Measurements from ENCODE around the gene MOB1B.
A peak's percentile ranks its signal among the peaks of the same experiment; 100 is the strongest.

The MOB1B gene

GRCh38 chr4:70915036-70915815, 13.1 kb downstream of the MOB1B start:
- DNase-seq: no peak

- no peak for DNase-seq
Measured at GRCh38 chr4:70915874-70916559, 13.8 kb downstream of the MOB1B start.

GRCh38 chr4:70920592-70920991, 18.4 kb downstream of the MOB1B start:
- no peak for DNase-seq

- DNase-seq: no peak
Measured at GRCh38 chr4:70925418-70925817, 23.2 kb downstream of the MOB1B start.

- no peak for DNase-seq
Measured at GRCh38 chr4:70925899-70926635, 23.9 kb downstream of the MOB1B start.

GRCh38 chr4:70927502-70928137, 25.5 kb downstream of the MOB1B start:
- DNase-seq: peak; percentile 18 to 30

- DNase-seq: no peak
Measured at GRCh38 chr4:70930530-70931256, 28.5 kb downstream of the MOB1B start.

- no peak for DNase-seq
Measured at GRCh38 chr4:70931347-70931746, 29.2 kb downstream of the MOB1B start.

- no peak for DNase-seq
Measured at GRCh38 chr4:70932984-70933383, 30.8 kb downstream of the MOB1B start.

- no peak for DNase-seq
Measured at GRCh38 chr4:70935038-70935695, 33.0 kb downstream of the MOB1B start.

GRCh38 chr4:70936200-70936787, 34.1 kb downstream of the MOB1B start:
- DNase-seq: no peak

GRCh38 chr4:70938086-70938485, 35.9 kb downstream of the MOB1B start:
- DNase-seq: no peak

- DNase-seq: no peak
Measured at GRCh38 chr4:70940134-70940533, 38.0 kb downstream of the MOB1B start.

GRCh38 chr4:70943114-70943513, 40.9 kb downstream of the MOB1B start:
- DNase-seq: no peak

GRCh38 chr4:70945046-70945445, 42.9 kb downstream of the MOB1B start:
- DNase-seq: no peak

- DNase-seq: no peak
Measured at GRCh38 chr4:70945452-70946055, 43.4 kb downstream of the MOB1B start.

- DNase-seq: no peak
Measured at GRCh38 chr4:70946939-70947338, 44.8 kb downstream of the MOB1B start.

GRCh38 chr4:70948665-70949260, 46.6 kb downstream of the MOB1B start:
- DNase-seq: no peak

- no peak for DNase-seq
Measured at GRCh38 chr4:70954032-70954431, 51.9 kb downstream of the MOB1B start.

GRCh38 chr4:70956549-70957210, 54.5 kb downstream of the MOB1B start:
- DNase-seq: no peak
